ENCODE measurements around the gene LY6G5C.

The LY6G5C gene, protein sequence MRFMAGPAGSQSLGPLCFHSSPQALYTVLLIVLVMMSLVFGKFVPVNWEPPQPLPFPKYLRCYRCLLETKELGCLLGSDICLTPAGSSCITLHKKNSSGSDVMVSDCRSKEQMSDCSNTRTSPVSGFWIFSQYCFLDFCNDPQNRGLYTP

GRCh38 chr6:31680226-31681134 lies at the start of gene LY6G5C:
Gene LY6G5C, minus strand, starts transcription at chr6:31681067. Its CDS starts 694 bp downstream, at chr6:31680373.
- peak in 1 of 2 donors; percentile 35 for DNase-seq (ENCODE audit: extremely low read depth in 1 of 2, low read depth in 1 of 2)

DNA sequence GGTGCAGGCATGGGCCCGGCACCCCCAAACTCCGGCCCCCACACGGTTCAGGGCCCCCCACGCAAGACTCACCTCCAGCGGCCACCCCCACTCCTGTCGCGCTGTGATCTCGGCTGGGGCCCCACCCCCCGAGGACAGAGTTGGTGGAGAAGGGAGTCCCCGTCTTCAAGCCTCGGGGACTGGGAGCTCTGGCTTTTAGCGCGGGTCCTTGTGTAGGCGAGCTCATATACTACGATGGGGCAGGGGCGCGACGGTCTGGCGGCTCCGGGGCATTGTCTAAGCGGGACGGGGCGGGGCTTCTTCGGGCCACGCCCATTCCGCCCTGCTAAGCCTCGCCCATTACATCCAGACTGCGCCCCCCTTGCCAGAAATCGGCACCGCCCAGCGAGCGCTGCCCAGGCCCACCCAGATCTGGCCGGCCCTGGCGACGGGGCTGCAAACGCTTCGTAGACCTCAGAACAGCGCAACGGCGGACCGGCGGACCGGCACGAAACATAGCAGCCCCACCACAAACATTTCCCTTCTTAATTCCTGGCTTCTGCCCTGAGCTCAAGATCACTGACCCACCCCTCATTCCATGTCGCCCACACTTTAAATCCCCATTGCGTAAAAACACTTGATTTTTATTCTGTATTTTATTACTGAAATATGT lies 49.2 kb upstream of the LY6G5C start:
- DNase-seq (ENCODE audit: extremely low read depth in 1 of 2, low read depth in 1 of 2), result peak; percentile 62 to 65

GRCh38 chr6:31729515-31729978 lies 48.7 kb upstream of the LY6G5C start:
- peak; percentile 53 to 71 for DNase-seq (ENCODE audit: extremely low read depth in 1 of 2, low read depth in 1 of 2)

DNA sequence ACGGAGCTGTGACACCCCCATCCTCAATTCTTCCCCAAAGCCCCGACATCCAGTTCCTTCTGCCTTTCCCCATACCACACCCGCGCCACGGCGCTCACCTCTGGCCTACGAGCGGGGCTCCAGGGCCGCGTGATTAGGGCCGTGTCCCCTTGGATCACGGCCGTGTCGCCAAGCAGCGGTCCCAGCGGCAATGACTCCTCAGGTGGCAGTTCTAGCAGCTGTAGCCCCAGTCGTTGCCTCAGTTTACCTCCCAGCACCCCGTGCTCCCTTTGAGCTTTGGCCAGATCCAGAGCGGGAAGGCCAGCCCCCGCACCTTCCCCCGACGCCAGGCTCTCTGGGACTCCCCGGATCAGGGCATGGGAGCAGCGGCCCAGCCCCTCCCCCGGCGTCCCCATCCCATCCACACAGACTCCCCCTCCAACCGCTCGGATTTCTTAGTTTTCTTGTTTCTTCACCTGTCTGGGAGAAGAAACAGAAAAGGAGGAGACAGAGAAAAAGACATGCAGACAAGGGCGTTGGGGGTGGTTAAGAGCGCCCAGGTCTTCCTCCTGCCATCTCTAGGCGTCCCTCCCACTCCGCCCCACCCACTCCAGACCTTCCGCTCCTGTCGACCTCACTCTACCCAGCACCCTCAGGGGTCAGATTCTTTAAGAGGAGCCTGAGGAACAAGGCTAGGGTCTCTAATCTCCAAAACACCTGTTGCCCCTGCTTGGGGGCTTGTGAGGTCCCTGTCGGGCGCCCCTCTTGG lies 48.1 kb upstream of the LY6G5C start, which contains the start of gene DDAH2:
TSS of gene DDAH2 (minus strand) at position 533 of the 748 bp plus-strand sequence. CDS start at position 395, 138 bp downstream.
- no peak for DNase-seq (ENCODE audit: extremely low read depth in 1 of 2, low read depth in 1 of 2)

DNA sequence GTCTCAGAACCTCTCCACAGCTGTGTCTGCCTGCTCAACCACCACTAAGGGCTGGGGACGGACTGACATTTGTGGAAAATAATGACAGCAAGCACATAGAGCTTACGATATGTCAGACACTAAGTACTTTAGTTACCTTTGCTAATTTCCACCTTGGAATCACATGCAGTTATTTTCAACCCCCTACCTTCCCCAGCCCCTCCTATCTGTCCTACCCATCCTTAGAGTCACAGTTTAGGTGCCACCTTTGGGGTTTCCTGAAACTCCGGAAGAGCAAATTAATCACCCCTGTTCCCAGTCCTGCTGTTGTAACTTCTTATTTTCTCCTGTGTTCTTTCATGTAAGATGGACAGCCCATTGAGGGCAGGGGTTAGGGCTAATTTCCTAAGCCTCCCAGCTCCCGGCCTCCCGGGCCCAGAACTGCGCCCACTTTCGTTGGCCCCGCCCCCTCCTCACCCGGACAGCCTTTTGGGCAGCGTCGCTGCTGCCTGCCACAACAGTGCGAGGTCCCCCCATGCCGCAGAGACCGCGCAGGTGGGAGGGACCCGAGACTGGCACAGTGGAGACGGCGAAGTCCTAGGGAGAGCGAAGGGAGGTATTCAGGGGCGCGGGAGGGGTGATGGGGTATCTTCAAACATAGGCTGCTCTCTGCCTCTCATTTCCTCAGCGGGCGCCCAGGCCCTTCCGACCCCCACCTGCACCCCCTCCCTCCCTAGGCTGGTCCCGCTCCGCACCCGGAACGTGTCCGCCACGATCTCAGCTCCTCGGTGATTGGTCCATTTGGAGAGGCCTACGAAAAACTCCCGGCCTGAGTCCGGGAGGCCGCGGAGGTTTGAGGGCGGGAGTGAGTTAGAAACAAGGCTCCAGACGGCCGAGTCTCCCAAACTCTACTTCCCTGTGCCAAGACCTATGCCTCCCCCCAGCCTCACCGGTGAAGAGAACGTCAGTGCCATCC lies 47.1 kb upstream of the LY6G5C start:
- DNase-seq (ENCODE audit: extremely low read depth in 1 of 2, low read depth in 1 of 2), result no peak

DNA sequence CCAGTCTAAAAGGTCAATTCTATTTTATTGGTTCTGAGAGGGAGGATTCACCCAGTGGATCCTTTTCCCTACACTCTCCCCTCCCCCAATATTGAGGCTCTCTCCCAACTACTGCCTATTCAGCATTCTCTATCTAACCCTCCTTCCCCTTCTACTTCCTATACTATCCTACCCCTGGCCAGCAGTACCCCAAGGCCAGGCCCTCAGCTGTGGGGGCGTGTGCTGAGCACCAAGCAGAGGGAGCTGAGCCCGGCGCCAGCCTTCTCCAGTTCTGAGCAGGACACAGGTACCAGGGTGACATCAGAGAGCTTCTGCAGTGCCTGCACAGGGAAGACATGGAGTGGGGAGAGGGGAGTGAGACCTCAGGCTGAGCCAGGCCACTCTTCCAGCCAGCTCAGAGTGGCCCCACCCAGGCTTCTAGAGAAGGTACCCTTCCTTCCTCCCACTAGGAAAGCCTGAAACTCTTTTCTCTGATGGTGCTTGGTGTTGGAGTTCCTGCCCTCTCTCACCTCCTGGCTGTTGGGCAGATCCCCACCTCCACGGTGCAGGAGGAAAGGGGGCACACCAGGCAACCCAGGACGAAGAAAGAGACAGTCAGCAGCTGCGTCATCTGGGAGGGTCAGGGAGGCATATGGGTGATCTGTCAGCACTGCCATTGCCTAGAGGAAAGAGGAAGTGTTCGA lies 46.3 kb upstream of the LY6G5C start:
- no peak for DNase-seq (ENCODE audit: extremely low read depth in 1 of 2, low read depth in 1 of 2)

- no peak for DNase-seq (ENCODE audit: extremely low read depth in 1 of 2, low read depth in 1 of 2)
These were observed 44.9 kb upstream of the LY6G5C start for GRCh38 chr6:31725502-31726350.

GRCh38 chr6:31723980-31724691 lies 43.3 kb upstream of the LY6G5C start:
- no peak for DNase-seq (ENCODE audit: extremely low read depth in 1 of 2, low read depth in 1 of 2)

GRCh38 chr6:31723245-31723979 lies 42.5 kb upstream of the LY6G5C start, which contains the start of gene MPIG6B:
Gene MPIG6B, plus strand, starts transcription at chr6:31723373. Its CDS starts 11 bp downstream, at chr6:31723384.
- DNase-seq (ENCODE audit: extremely low read depth in 1 of 2, low read depth in 1 of 2), result no peak

DNA sequence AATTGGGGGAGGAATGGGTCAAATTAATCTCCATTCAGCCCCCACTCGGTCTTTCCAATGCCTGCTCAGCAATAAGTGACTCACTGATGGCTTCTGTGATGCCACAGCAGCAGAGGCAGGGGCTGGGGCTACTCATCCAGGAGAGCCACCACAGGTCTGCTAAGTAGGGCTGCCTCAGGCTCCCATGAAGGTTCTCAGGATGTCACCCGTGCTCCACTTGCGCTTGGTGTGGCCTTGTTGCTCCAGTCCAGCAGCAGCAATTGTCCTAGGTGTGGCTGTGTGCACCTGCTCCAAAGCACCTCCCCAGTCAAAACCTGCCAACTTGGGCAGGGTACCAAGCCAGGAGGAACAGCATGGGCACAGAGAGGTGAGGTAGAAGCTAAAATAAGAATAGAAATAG lies 41.3 kb upstream of the LY6G5C start:
- no peak for DNase-seq (ENCODE audit: extremely low read depth in 1 of 2, low read depth in 1 of 2)

- no peak for DNase-seq (ENCODE audit: extremely low read depth in 1 of 2, low read depth in 1 of 2)
These were observed 40.6 kb upstream of the LY6G5C start, which contains the start of gene LY6G6C for GRCh38 chr6:31721351-31722020. Gene LY6G6C, minus strand, starts transcription at chr6:31721746. Its CDS starts 67 bp downstream, at chr6:31721679.

DNA sequence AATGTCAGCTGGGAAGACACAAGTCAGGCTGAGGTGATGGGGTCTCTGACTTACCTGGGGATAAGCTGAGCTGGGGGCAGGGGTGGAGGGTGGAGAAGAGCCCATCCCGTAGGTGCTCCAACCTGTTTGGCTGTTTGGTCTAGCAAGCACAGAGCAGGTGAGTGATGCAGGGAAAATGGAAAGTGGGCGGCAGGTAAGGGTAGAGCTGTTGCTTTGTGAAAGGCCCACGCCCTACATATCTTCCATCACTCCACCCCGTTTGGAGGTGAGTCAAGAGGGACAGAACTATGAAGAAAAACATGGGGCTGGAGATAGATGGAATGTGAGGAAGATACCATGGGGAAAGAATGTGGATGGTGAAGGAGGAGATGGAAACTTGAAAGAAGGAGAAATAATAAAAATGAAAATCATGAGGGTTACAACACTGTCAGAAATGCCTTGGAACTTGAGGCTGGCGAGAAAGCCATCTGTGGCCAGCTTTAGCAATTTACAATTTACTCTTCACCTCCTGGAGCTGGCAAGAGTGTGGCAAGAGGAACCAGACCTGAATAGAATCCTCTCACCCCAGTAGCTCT lies 39.4 kb upstream of the LY6G5C start:
- DNase-seq (ENCODE audit: extremely low read depth in 1 of 2, low read depth in 1 of 2), result no peak

DNA sequence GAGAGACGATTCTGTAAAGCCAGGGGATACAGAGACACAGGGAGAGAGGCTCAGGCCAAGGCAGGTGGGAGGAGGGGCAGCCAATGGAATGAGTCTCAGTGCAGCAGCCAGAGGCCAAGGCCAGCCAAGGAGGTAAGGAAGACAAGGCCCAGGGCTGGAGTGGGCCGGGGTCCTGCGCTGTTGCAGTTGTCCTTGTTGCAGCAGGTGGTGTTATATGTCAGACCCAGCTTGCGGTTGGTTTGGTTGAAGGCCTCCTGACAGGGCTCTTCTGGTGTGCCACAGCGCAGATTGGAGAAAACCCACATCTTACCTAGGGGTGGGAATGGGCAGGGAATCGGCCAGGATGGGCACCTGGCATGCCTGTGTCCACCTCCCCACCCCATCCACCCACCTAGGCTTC lies 38.1 kb upstream of the LY6G5C start:
- DNase-seq (ENCODE audit: extremely low read depth in 1 of 2, low read depth in 1 of 2), result no peak

- no peak for DNase-seq (ENCODE audit: extremely low read depth in 1 of 2, low read depth in 1 of 2)
These were observed 37.4 kb upstream of the LY6G5C start for GRCh38 chr6:31718265-31718664.

DNA sequence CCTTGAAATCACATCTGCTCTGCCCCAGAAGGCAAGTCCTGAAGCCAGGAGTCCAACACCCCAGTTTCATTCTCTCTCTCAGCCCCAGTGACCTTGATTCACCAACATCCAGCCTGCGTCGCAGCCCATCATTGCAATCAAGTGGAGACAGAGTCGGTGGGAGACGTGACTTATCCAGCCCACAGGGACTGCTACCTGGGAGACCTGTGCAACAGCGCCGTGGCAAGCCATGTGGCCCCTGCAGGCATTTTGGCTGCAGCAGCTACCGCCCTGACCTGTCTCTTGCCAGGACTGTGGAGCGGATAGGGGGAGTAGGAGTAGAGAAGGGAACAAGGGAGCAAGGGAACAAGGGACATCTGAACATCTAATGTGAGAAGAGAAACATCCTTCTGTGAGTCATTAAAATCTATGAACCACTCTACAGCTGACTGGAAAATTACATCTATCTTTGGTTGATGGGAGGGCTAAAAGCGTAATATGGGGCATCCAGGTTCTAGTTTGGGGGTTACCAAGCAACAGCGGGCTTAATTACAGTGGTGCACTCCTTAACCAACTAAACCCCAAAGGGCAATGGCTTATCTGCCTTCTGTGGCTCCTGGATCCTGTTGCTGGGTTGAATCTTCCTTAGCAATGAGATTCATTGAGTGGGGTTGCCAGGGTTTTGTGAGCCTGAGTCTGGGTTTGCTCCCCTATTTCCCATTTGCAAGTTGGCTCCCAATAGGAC lies 36.8 kb upstream of the LY6G5C start:
- no peak for DNase-seq (ENCODE audit: extremely low read depth in 1 of 2, low read depth in 1 of 2)
